ENCODE data around the gene L3MBTL4.

The L3MBTL4 gene

GRCh38 chr18:5948237-5948636 is 466.5 kb downstream of the L3MBTL4 start:
- TF ChIP-seq CTCF (IDR thresholded peaks at IDR 0.05), result no peak
- DNase-seq (ENCODE audit: low spot score), result no peak

GRCh38 chr18:5944448-5944847 is 470.3 kb downstream of the L3MBTL4 start:
- DNase-seq (ENCODE audit: low spot score), result no peak
- Histone ChIP-seq H3K27ac (no peak overlapping the region), H3K4me3 (no peak overlapping the region)
- no peak for TF ChIP-seq CTCF (IDR thresholded peaks at IDR 0.05)

More at GRCh38 chr18:5948237-5948636, 466.5 kb downstream of the L3MBTL4 start:
- H3K4me3 ChIP-seq, result no peak overlapping the region
- no peak overlapping the region for H3K27ac ChIP-seq

- H3K4me3 ChIP-seq, result no peak overlapping the region
- no peak for TF ChIP-seq CTCF (IDR thresholded peaks at IDR 0.05)
- H3K27ac ChIP-seq, result no peak overlapping the region
- no peak for DNase-seq (ENCODE audit: low spot score)
Measured at GRCh38 chr18:5943514-5943913, 471.2 kb downstream of the L3MBTL4 start.

GRCh38 chr18:5942591-5942990 is 472.1 kb downstream of the L3MBTL4 start:
- H3K4me3 ChIP-seq, result no peak overlapping the region

GRCh38 chr18:5941890-5942289 is 472.8 kb downstream of the L3MBTL4 start:
- Histone ChIP-seq H3K4me3 (no peak overlapping the region), H3K27ac (no peak overlapping the region)
- no peak for DNase-seq (ENCODE audit: low spot score)
- TF ChIP-seq CTCF (IDR thresholded peaks at IDR 0.05), result no peak

More at GRCh38 chr18:5942591-5942990, 472.1 kb downstream of the L3MBTL4 start:
- no peak overlapping the region for H3K27ac ChIP-seq
- DNase-seq (ENCODE audit: low spot score), result no peak
- no peak for TF ChIP-seq CTCF (IDR thresholded peaks at IDR 0.05)

GRCh38 chr18:5939801-5940667 is 474.7 kb downstream of the L3MBTL4 start:
- no peak overlapping the region for H3K4me3 ChIP-seq
- DNase-seq (ENCODE audit: low spot score), result no peak
- no peak for TF ChIP-seq CTCF (IDR thresholded peaks at IDR 0.05)
- H3K27ac ChIP-seq, result no peak overlapping the region

- no peak for DNase-seq (ENCODE audit: low spot score)
- no peak overlapping the region for H3K4me3 ChIP-seq
- H3K27ac ChIP-seq, result no peak overlapping the region
- no peak for TF ChIP-seq CTCF (IDR thresholded peaks at IDR 0.05)
Measured at GRCh38 chr18:5937795-5938194, 476.9 kb downstream of the L3MBTL4 start.

Data from coronary artery (tissue), 2 donors.